Naive thymus-derived CD8-positive, alpha-beta T cell (primary cell): Measurements from ENCODE around the gene FILIP1L. TPM values are rescaled to one million over a fixed set of nuclear protein-coding genes. Genes with fewer than 3 reads are reported as not detected.

ENCODE experiments used
- ATAC-seq, 2 donors: fragments of 150-1000 bp; cut with Tn5 transposase in 1 of 2; sonication (Bioruptor Pico), chemical (Tn5 transposase) in 1 of 2; 1 replicate in 1 of 2; 2 replicates in 1 of 2; pipeline ENCODE4 v1.10.0; 2021; ENCODE audit warnings: mild to moderate bottlenecking in 2 of 2, moderate library complexity in 2 of 2
- POLR2A ChIA-PET: fragments of 350-600 bp; sonication (Branson Sonifier 250); formaldehyde crosslinking; loops from one replicate; lab custom pipeline; 2021; ENCODE audit warnings: antibody characterized with exemption; lab: Charles Lee
- DNase-seq, 10 donors: peaks; one replicate each; pipeline versions ENCODE4 v3.0.0 to v3.0.0-alpha.2; 2020 to 2022
- H3K27ac Mint-ChIP-seq, 10 donors: one replicate each; pipeline ENCODE4 v1.8.0; 2020 to 2022; ENCODE audit warnings: mild to moderate bottlenecking in 10 of 10, mixed read lengths in 10 of 10, moderate library complexity in 4 of 10, inconsistent platforms in 1 of 10
- H3K27me3 Mint-ChIP-seq, 5 donors: one replicate each; pipeline ENCODE4 v1.8.0; 2021 to 2022; ENCODE audit warnings: mixed read lengths in 5 of 5
- H3K36me3 Mint-ChIP-seq, 3 donors: one replicate each; pipeline ENCODE4 v1.8.0; 2020 to 2022; ENCODE audit warnings: mixed read lengths in 3 of 3, mild to moderate bottlenecking in 2 of 3, inconsistent platforms in 1 of 3
- H3K4me1 Mint-ChIP-seq, 4 donors: one replicate each; pipeline ENCODE4 v1.8.0; 2021 to 2022; ENCODE audit warnings: mixed read lengths in 4 of 4
- H3K4me3 Mint-ChIP-seq, 10 donors: one replicate each; pipeline ENCODE4 v1.8.0; 2020 to 2022; ENCODE audit warnings: mild to moderate bottlenecking in 10 of 10, mixed read lengths in 10 of 10, moderate library complexity in 6 of 10, inconsistent platforms in 1 of 10
- H3K9me3 Mint-ChIP-seq, 9 donors: one replicate each; pipeline ENCODE4 v1.8.0; 2020 to 2022; ENCODE audit warnings: mixed read lengths in 9 of 9, mild to moderate bottlenecking in 3 of 9, inconsistent platforms in 1 of 9, moderate library complexity in 1 of 9
- polyA plus RNA-seq, 3 donors: library from polyadenylated mRNA; unstranded; fragments of 300-500 nt; fragmentation: Illumina TruSeq; gene quantifications; one replicate each; pipeline ENCODE4 v1.2.3, GENCODE V29; 2021
- total RNA-seq, 8 experiments: library from RNA in 2 of 8; stranded (reverse) in 2 of 8; gene quantifications; one replicate each; pipeline ENCODE4 v1.2.3 and lab custom pipeline; 2021 to 2026

FILIP1L gene
- total and polyA plus RNA-seq, 5 experiments from 2014 or later, result 0.14 to 0.41 (median 0.30) TPM; not detected in 1

- Mint-ChIP-seq H3K4me1 (peaks cover 0 to 24% (median 6%) of the 10 kb centered on the region in 4 donors), H3K27ac (no peak overlapping the region), H3K4me3 (no peak overlapping the region)
Observed at GRCh38 chr3:100003609-100004503, 110.4 kb downstream of the FILIP1L start.

GRCh38 chr3:100002599-100003350 is 111.5 kb downstream of the FILIP1L start:
- Mint-ChIP-seq H3K9me3 (peaks cover 0 to 8% (median 0%) of the 10 kb centered on the region in 9 donors), H3K27ac (no peak overlapping the region), H3K36me3 (peaks cover 0 to 6% (median 0%) of the 10 kb centered on the region in 3 donors)

More at GRCh38 chr3:100003609-100004503, 110.4 kb downstream of the FILIP1L start:
- H3K36me3 Mint-ChIP-seq, result peaks cover 0 to 4% (median 0%) of the 10 kb centered on the region in 3 donors
- H3K9me3 Mint-ChIP-seq, result peaks cover 0 to 3% (median 0%) of the 10 kb centered on the region in 9 donors
- ATAC-seq (no peak), DNase-seq (no peak)
- POLR2A ChIA-PET, result no interaction called here
- H3K27me3 Mint-ChIP-seq, result no peaks in the 10 kb centered on the region

GRCh38 chr3:100001526-100002270 is 112.6 kb downstream of the FILIP1L start:
- no peaks in the 10 kb centered on the region for H3K27me3 Mint-ChIP-seq
- H3K4me1 Mint-ChIP-seq, result peaks cover 0 to 24% (median 6%) of the 10 kb centered on the region in 4 donors
- H3K27ac Mint-ChIP-seq, result no peak overlapping the region
- DNase-seq (no peak), ATAC-seq (no peak)
- peaks cover 0 to 6% (median 4%) of the 10 kb centered on the region in 3 donors for H3K36me3 Mint-ChIP-seq
- H3K4me3 Mint-ChIP-seq, result no peak overlapping the region
- H3K9me3 Mint-ChIP-seq, result peaks cover 0 to 8% (median 2%) of the 10 kb centered on the region in 9 donors
- POLR2A ChIA-PET, result no interaction called here

More at GRCh38 chr3:100002599-100003350, 111.5 kb downstream of the FILIP1L start:
- ATAC-seq, result no peak
- H3K4me1 Mint-ChIP-seq, result peaks cover 0 to 24% (median 6%) of the 10 kb centered on the region in 4 donors
- POLR2A ChIA-PET, result no interaction called here
- H3K27me3 Mint-ChIP-seq, result no peaks in the 10 kb centered on the region
- H3K4me3 Mint-ChIP-seq, result no peak overlapping the region
- DNase-seq, result no peak

- ATAC-seq, result no peak
- H3K27me3 Mint-ChIP-seq, result no peaks in the 10 kb centered on the region
- no peak for DNase-seq
- H3K36me3 Mint-ChIP-seq, result peaks cover 3 to 10% (median 9%) of the 10 kb centered on the region in 3 donors
- H3K9me3 Mint-ChIP-seq, result peaks cover 0 to 12% (median 7%) of the 10 kb centered on the region in 9 donors
- POLR2A ChIA-PET, result no interaction called here
- no peak overlapping the region for H3K27ac Mint-ChIP-seq
- H3K4me3 Mint-ChIP-seq, result no peak overlapping the region
- H3K4me1 Mint-ChIP-seq, result peaks cover 0 to 19% (median 8%) of the 10 kb centered on the region in 4 donors
Observed at GRCh38 chr3:100001083-100001482, 113.2 kb downstream of the FILIP1L start.

GRCh38 chr3:99999536-99999935 is 114.8 kb downstream of the FILIP1L start:
- Mint-ChIP-seq H3K4me3 (no peak overlapping the region), H3K4me1 (peaks cover 0 to 13% (median 7%) of the 10 kb centered on the region in 4 donors), H3K27ac (no peak overlapping the region), H3K27me3 (no peaks in the 10 kb centered on the region), H3K36me3 (peaks cover 5 to 18% (median 16%) of the 10 kb centered on the region in 3 donors), H3K9me3 (peaks cover 0 to 26% (median 15%) of the 10 kb centered on the region in 9 donors)
- no peak for DNase-seq
- POLR2A ChIA-PET, result no interaction called here
- no peak for ATAC-seq

- no peaks in the 10 kb centered on the region for H3K27me3 Mint-ChIP-seq
- no peak overlapping the region for H3K4me3 Mint-ChIP-seq
- DNase-seq (no peak), ATAC-seq (no peak)
- no peak overlapping the region for H3K27ac Mint-ChIP-seq
- POLR2A ChIA-PET, result no interaction called here
- H3K9me3 Mint-ChIP-seq, result peaks cover 6 to 49% (median 34%) of the 10 kb centered on the region in 9 donors
- peaks cover 10 to 40% (median 39%) of the 10 kb centered on the region in 3 donors for H3K36me3 Mint-ChIP-seq
- peaks cover 0 to 7% (median under 1%) of the 10 kb centered on the region in 4 donors for H3K4me1 Mint-ChIP-seq
Observed at GRCh38 chr3:99997293-99997692, 117.0 kb downstream of the FILIP1L start.

GRCh38 chr3:99990179-99990578 is 124.1 kb downstream of the FILIP1L start:
- DNase-seq (no peak), ATAC-seq (no peak)
- Mint-ChIP-seq H3K27me3 (no peaks in the 10 kb centered on the region), H3K4me3 (no peak overlapping the region), H3K9me3 (peaks cover 10 to 37% (median 23%) of the 10 kb centered on the region in 9 donors), H3K4me1 (peaks cover 0 to 2% (median 0%) of the 10 kb centered on the region in 4 donors), H3K36me3 (peaks cover 5 to 29% (median 29%) of the 10 kb centered on the region in 3 donors), H3K27ac (no peak overlapping the region)
- POLR2A ChIA-PET, result no interaction called here

- peaks cover 0 to 2% (median 0%) of the 10 kb centered on the region in 9 donors for H3K9me3 Mint-ChIP-seq
Observed at GRCh38 chr3:99984668-99985067, 129.6 kb downstream of the FILIP1L start.

GRCh38 chr3:99984139-99984538 is 130.2 kb downstream of the FILIP1L start:
- no peak for ATAC-seq
- Mint-ChIP-seq H3K27me3 (no peaks in the 10 kb centered on the region), H3K36me3 (peaks cover 0 to 7% (median 0%) of the 10 kb centered on the region in 3 donors), H3K9me3 (peaks cover 0 to 2% (median 0%) of the 10 kb centered on the region in 9 donors), H3K4me3 (no peak overlapping the region), H3K27ac (no peak overlapping the region), H3K4me1 (peaks cover 0 to 2% (median 0%) of the 10 kb centered on the region in 4 donors)
- DNase-seq, result no peak
- POLR2A ChIA-PET, result no interaction called here

More at GRCh38 chr3:99984668-99985067, 129.6 kb downstream of the FILIP1L start:
- Mint-ChIP-seq H3K27me3 (no peaks in the 10 kb centered on the region), H3K27ac (peak overlapping the region in 1 of 10 donors; percentile 22), H3K4me3 (no peak overlapping the region), H3K36me3 (peaks cover 0 to 7% (median 0%) of the 10 kb centered on the region in 3 donors), H3K4me1 (peaks cover 0 to 1% (median 0%) of the 10 kb centered on the region in 4 donors)
- POLR2A ChIA-PET, result no interaction called here
- no peak for DNase-seq
- no peak for ATAC-seq

GRCh38 chr3:99982650-99983049 is 131.7 kb downstream of the FILIP1L start:
- peaks cover 0 to 2% (median 0%) of the 10 kb centered on the region in 4 donors for H3K4me1 Mint-ChIP-seq
- ATAC-seq, result no peak
- no peak for DNase-seq
- POLR2A ChIA-PET, result no interaction called here
- no peak overlapping the region for H3K27ac Mint-ChIP-seq
- H3K27me3 Mint-ChIP-seq, result no peaks in the 10 kb centered on the region
- no peak overlapping the region for H3K4me3 Mint-ChIP-seq
- H3K9me3 Mint-ChIP-seq, result peaks cover 0 to 5% (median 0%) of the 10 kb centered on the region in 9 donors
- H3K36me3 Mint-ChIP-seq, result peaks cover 0 to 12% (median 0%) of the 10 kb centered on the region in 3 donors

GRCh38 chr3:99981138-99981537 is 133.2 kb downstream of the FILIP1L start:
- Mint-ChIP-seq H3K4me3 (no peak overlapping the region), H3K27me3 (no peaks in the 10 kb centered on the region), H3K9me3 (peaks cover 0 to 11% (median 5%) of the 10 kb centered on the region in 9 donors), H3K36me3 (peaks cover 3 to 15% (median 9%) of the 10 kb centered on the region in 3 donors), H3K27ac (no peak overlapping the region), H3K4me1 (peaks cover 0 to 7% (median 0%) of the 10 kb centered on the region in 4 donors)
- ATAC-seq, result no peak
- DNase-seq, result no peak
- POLR2A ChIA-PET, result no interaction called here

GRCh38 chr3:99980606-99981005 is 133.7 kb downstream of the FILIP1L start:
- POLR2A ChIA-PET, result no interaction called here
- Mint-ChIP-seq H3K9me3 (peaks cover 0 to 11% (median 5%) of the 10 kb centered on the region in 9 donors), H3K27me3 (no peaks in the 10 kb centered on the region), H3K27ac (no peak overlapping the region), H3K4me1 (peaks cover 0 to 7% (median 0%) of the 10 kb centered on the region in 4 donors), H3K36me3 (peaks cover 3 to 18% (median 9%) of the 10 kb centered on the region in 3 donors), H3K4me3 (no peak overlapping the region)
- DNase-seq (no peak), ATAC-seq (no peak)
